Endothelial cell of umbilical vein (primary cell): ENCODE results near the gene KRTCAP2. TPM values are rescaled to one million over a fixed set of nuclear protein-coding genes. Genes with fewer than 3 reads are reported as not detected.
A peak's percentile ranks its signal among the peaks of the same experiment; 100 is the strongest.
"Not testable (repeated sequence)": the region's sequence is repeated elsewhere in the genome, so short reads cannot be mapped to it uniquely, and the experiment has no call there.

Experiments used
- Bru-seq: library from RNA; stranded (reverse); fragments of 400-500 nt; gene quantifications from one replicate; lab custom pipeline; 2021; lab: Mats Ljungman, UMichigan
- BruChase-seq, 2 experiments: library from RNA; stranded (reverse); fragments of 400-500 nt; gene quantifications; one replicate each; lab custom pipeline; 2021; lab: Mats Ljungman, UMichigan
- BruUV-seq: library from RNA; stranded (reverse); fragments of 400-500 nt; replicated peaks from 2 replicates; lab custom pipeline; 2021; lab: Mats Ljungman, UMichigan
- CTCF ChIA-PET: fragments of 300-600, 350-600 bp; sonication (Branson Sonifier 250); formaldehyde crosslinking; loops from one replicate; lab custom pipeline; 2021; ENCODE audit warnings: antibody characterized with exemption, inconsistent platforms; lab: Charles Lee
- POLR2A ChIA-PET: fragments of 300-600, 350-600 bp; sonication (Branson Sonifier 250); formaldehyde crosslinking; loops from one replicate; lab custom pipeline; 2021; ENCODE audit warnings: antibody characterized with exemption, inconsistent platforms; lab: Charles Lee
- DNase-seq: peaks from one replicate; pipeline ENCODE4 v3.0.0-alpha.2; 2011; ENCODE audit warnings: low read depth, low spot score
- FAIRE-seq: peaks from 2 replicates; lab custom pipeline; 2011; peaks lifted over from hg19 to GRCh38; lab: Jason Lieb, UNC
- H2AFZ ChIP-seq: 2 replicates; pipeline ENCODE4 v1.6.0; 2012; ENCODE audit warnings: low read depth, low read length, control low read depth, inconsistent platforms
- H3K27ac ChIP-seq: 2 replicates; pipeline ENCODE4 v1.5.1; 2011; ENCODE audit warnings: low read depth, mild to moderate bottlenecking, control low read depth, low read length, moderate library complexity; ENCODE audit not compliant: insufficient read depth
- H3K27me3 ChIP-seq, 2 experiments: 2 replicates each; pipeline versions ENCODE4 v1.6.0 to v1.6.1; 2011; ENCODE audit warnings: low read length in 2 of 2, mixed read lengths in 1 of 2; ENCODE audit not compliant: control insufficient read depth in 2 of 2, insufficient read depth in 2 of 2
- H3K36me3 ChIP-seq, 2 experiments: 2 replicates in 1 of 2; 3 replicates in 1 of 2; pipeline ENCODE4 v1.5.1; 2011; ENCODE audit warnings: low read length in 2 of 2, mild to moderate bottlenecking in 1 of 2, moderate library complexity in 1 of 2; ENCODE audit not compliant: control insufficient read depth in 2 of 2, insufficient read depth in 2 of 2; ENCODE audit errors: extremely low read depth in 1 of 2
- H3K4me1 ChIP-seq: 3 replicates; pipeline ENCODE4 v1.5.1; 2011; ENCODE audit warnings: mild to moderate bottlenecking, low read length; ENCODE audit not compliant: control insufficient read depth, insufficient read depth; ENCODE audit errors: extremely low read depth
- H3K4me2 ChIP-seq: 2 replicates; pipeline ENCODE4 v1.6.1; 2011; ENCODE audit warnings: low read length, control low read depth, mixed read lengths; ENCODE audit not compliant: insufficient read depth
- H3K4me3 ChIP-seq, 3 experiments: fragments of 200-600 bp in 1 of 3; sonication (generic), shearing (Covaris generic) in 1 of 3; replicated peaks in 1 of 3; 2 replicates each; pipeline ENCODE4 v1.5.1; 2011 to 2016; ENCODE audit warnings: control low read depth in 3 of 3, low read length in 3 of 3, mild to moderate bottlenecking in 2 of 3, inconsistent platforms in 1 of 3, low read depth in 1 of 3, moderate library complexity in 1 of 3; ENCODE audit not compliant: insufficient read depth in 1 of 3
- H3K79me2 ChIP-seq: 2 replicates; pipeline ENCODE4 v1.6.0; 2012; ENCODE audit warnings: low read length, inconsistent platforms; ENCODE audit not compliant: control insufficient read depth, insufficient read depth
- H3K9ac ChIP-seq: replicated peaks from 2 replicates; pipeline ENCODE3; 2011; ENCODE audit warnings: low read length, control low read depth; ENCODE audit not compliant: insufficient read depth; ENCODE audit errors: extremely low read depth
- H3K9me1 ChIP-seq: replicated peaks from 3 replicates; pipeline ENCODE4 v1.6.0; 2011; ENCODE audit warnings: mild to moderate bottlenecking, low read length; ENCODE audit not compliant: control insufficient read depth, insufficient read depth; ENCODE audit errors: extremely low read depth
- H3K9me3 ChIP-seq: replicated peaks from 2 replicates; pipeline ENCODE4 v1.5.1; 2012; ENCODE audit warnings: low read length, inconsistent platforms; ENCODE audit not compliant: control insufficient read depth, insufficient read depth
- H4K20me1 ChIP-seq: replicated peaks from 2 replicates; pipeline ENCODE3; 2011; ENCODE audit warnings: mild to moderate bottlenecking, low read length; ENCODE audit not compliant: control insufficient read depth, insufficient read depth; ENCODE audit errors: extremely low read depth
- CTCF ChIP-seq, 2 donors: IDR thresholded peaks; 1 replicate in 1 of 2; 2 replicates in 1 of 2; pipeline ENCODE4 v1.5.1; 2011; ENCODE audit warnings: low read length in 2 of 2, mild to moderate bottlenecking in 2 of 2, moderate library complexity in 2 of 2, control low read depth in 1 of 2, inconsistent platforms in 1 of 2, low read depth in 1 of 2; ENCODE audit not compliant: insufficient read depth in 1 of 2; ENCODE audit errors: extremely low read depth in 1 of 2
- EZH2 ChIP-seq: IDR thresholded peaks from 2 replicates; pipeline ENCODE4 v1.6.1; 2012; ENCODE audit warnings: borderline replicate concordance, low read depth, mild to moderate bottlenecking, moderate library complexity, low read length, inconsistent platforms; ENCODE audit not compliant: severe bottlenecking
- FOS ChIP-seq: IDR thresholded peaks from 2 replicates; pipeline ENCODE4 v1.6.1; 2011; ENCODE audit warnings: mild to moderate bottlenecking, low read length, moderate library complexity, borderline replicate concordance; ENCODE audit not compliant: insufficient read depth
- GATA2 ChIP-seq: IDR thresholded peaks from 2 replicates; pipeline ENCODE4 v1.7.0; 2011; ENCODE audit warnings: low read depth, mild to moderate bottlenecking, moderate library complexity, mixed read lengths, low read length; ENCODE audit not compliant: insufficient read length, insufficient read depth
- JUN ChIP-seq: IDR thresholded peaks from 2 replicates; pipeline ENCODE4 v1.6.1; 2011; ENCODE audit warnings: borderline replicate concordance, low read depth; ENCODE audit not compliant: insufficient read length, insufficient read depth
- MAX ChIP-seq: IDR thresholded peaks from 2 replicates; pipeline ENCODE4 v1.6.1; 2011; ENCODE audit not compliant: insufficient read depth, insufficient read length
- MYC ChIP-seq: IDR thresholded peaks from one replicate; pipeline ENCODE4 v1.6.1; 2011; ENCODE audit warnings: mild to moderate bottlenecking, low read depth, low read length
- POLR2A ChIP-seq: IDR thresholded peaks from 2 replicates; pipeline ENCODE4 v1.6.1; 2012; ENCODE audit warnings: low read depth, mild to moderate bottlenecking, control low read depth, low read length
- POLR2AphosphoS5 ChIP-seq: IDR thresholded peaks from 2 replicates; pipeline ENCODE4 v1.6.1; 2012; ENCODE audit warnings: low read depth, mild to moderate bottlenecking, control low read depth, low read length, moderate library complexity; ENCODE audit not compliant: insufficient read depth
- dilution Hi-C: fragments of 300-500 bp; cut with MboI; formaldehyde crosslinking; loops from one replicate; pipeline ENCODE4 v1.15.0; 2019; ENCODE audit warnings: low sequenced_read_pairs; ENCODE audit not compliant: extremely low pct_ligation_motif_present
- intact Hi-C: fragments of 100-400 bp; cut with micrococcal nuclease; formaldehyde crosslinking; loops from one replicate; pipeline ENCODE4 v1.10.0; 2022
- long read RNA-seq: library from polyadenylated mRNA; stranded (forward); transcript quantifications from one replicate; pipeline ENCODE4 v2.0.0, GENCODE V29; 2021
- polyA minus RNA-seq, 3 experiments: library from RNA; depleted of rRNA, polyadenylated mRNA; stranded (reverse); fragments of >200 nt; gene quantifications; 1 replicate in 1 of 3; 2 replicates in 2 of 3; pipeline ENCODE4 v1.2.3, GENCODE V29; 2011
- polyA plus RNA-seq, 4 experiments: library from polyadenylated mRNA; depleted of rRNA in 3 of 4; stranded (reverse) in 3 of 4; unstranded in 1 of 4; fragments of >200 nt; gene quantifications; 2 replicates each; pipeline versions ENCODE4 v1.2.1 to v1.2.3, GENCODE V29; 2011 to 2012; ENCODE audit warnings: missing spikeins in 1 of 4
- total RNA-seq: library from RNA; stranded (reverse); gene quantifications from 2 replicates; pipeline ENCODE4 v1.2.3, GENCODE V29; 2021

KRTCAP2 gene
- total RNA-seq (170 and 207 TPM in 2 replicates), polyA plus RNA-seq (362 and 409 TPM in 2 replicates), polyA minus RNA-seq (246 and 346 TPM in 2 replicates), Bru-seq, nascent RNA (percentile 81 among the genes with signal in this experiment), BruChase-seq, experiment 1, labeled RNA remaining after a 6-hour chase (percentile 96 among the genes with signal in this experiment), BruChase-seq, experiment 2, labeled RNA remaining after a 2-hour chase (percentile 84 among the genes with signal in this experiment)
- 298 and 301 TPM in 2 replicates for polyA plus RNA-seq (2011; cell fraction: cytosol; rRNA removed)
- 92.2 and 112 TPM in 2 replicates for polyA plus RNA-seq (2011; cell fraction: nucleus; rRNA removed)
- polyA plus RNA-seq (2012), result 200 and 222 TPM in 2 replicates
- 286 TPM for polyA minus RNA-seq (2011; cell fraction: cytosol; rRNA and poly(A)+ RNA removed)
- 38.0 and 44.5 TPM in 2 replicates for polyA minus RNA-seq (2011; cell fraction: nucleus; rRNA and poly(A)+ RNA removed)
- long read RNA-seq, transcript KRTCAP2-206 (4 exons, 785 nt), result minor isoform, 10 of 416 reads
- long read RNA-seq, transcript KRTCAP2-208 (5 exons, 598 nt), result minor isoform, 5 of 416 reads
- long read RNA-seq, transcript KRTCAP2-201 (5 exons, 552 nt), result major isoform, 375 of 416 reads
- long read RNA-seq, partial matches to known transcripts, result 6 of 416 reads
- long read RNA-seq, other reads (novel, unspliced or antisense), result 14 of 416 reads

GRCh38 chr1:155172732-155173477, at the start of gene KRTCAP2:
TSS of gene KRTCAP2 (minus strand) at chr1:155173304. CDS start at chr1:155173224, 80 bp downstream.
- no peaks in the 10 kb centered on the region for H3K9me3 ChIP-seq
- ChIA-PET POLR2A (interaction anchor here (0.5 to 1.3 kb wide), 4 partner anchors 21 to 81 kb away, joined by 3 to 8 read pairs (median 4); no protein-coding TSS in a partner anchor), CTCF (interaction anchor here (0.6 to 8.3 kb wide), 33 partner anchors 9 to 200 kb away, joined by 3 to 673 read pairs (median 5); partner anchors contain the start of genes ADAM15, EFNA3 and SLC50A1)
- H3K27me3 ChIP-seq, result no peaks in the 10 kb centered on the region
- no peaks in the 10 kb centered on the region for H4K20me1 ChIP-seq
- peak within 1 kb of the TSS; percentile 79 for H3K4me2 ChIP-seq
- peaks cover 11% of the 10 kb centered on the region for H3K4me1 ChIP-seq
- peak within 1 kb of the TSS; percentile 95 for H2AFZ ChIP-seq
- BruUV-seq, result TSS peak; percentile 77
- peaks cover 6 to 20% of the 10 kb centered on the region in 2 experiments for H3K36me3 ChIP-seq
- peak; percentile 93 for DNase-seq
- FAIRE-seq, result peak; percentile 97
- H3K27ac ChIP-seq, result peak within 1 kb of the TSS; percentile 76
- dilution Hi-C loops (no loop called here), intact Hi-C loops (loop anchor here (1.0 kb wide), 1 partner anchor 82 kb away; no protein-coding TSS in a partner anchor)
- H3K9me1 ChIP-seq, result no peaks in the 10 kb centered on the region
- no peak for TF ChIP-seq GATA2
- peak; percentile 19 for TF ChIP-seq MAX
- TF ChIP-seq CTCF (IDR thresholded peaks at IDR 0.05; ENCODE audit: extremely low read depth in 1 of 2, insufficient read depth in 1 of 2, low read depth in 1 of 2, low read length in 2 of 2), result peak; percentile 95 to 98
- peak; percentile 48 for TF ChIP-seq MYC
- TF ChIP-seq POLR2A, result peak; percentile 97
- TF ChIP-seq JUN, result no peak
- no peak for TF ChIP-seq EZH2
- TF ChIP-seq POLR2AphosphoS5, result peak; percentile 97
- no peak for TF ChIP-seq FOS
- H3K9ac ChIP-seq, result peak within 1 kb of the TSS; percentile 90
- peaks cover 16% of the 10 kb centered on the region for H3K79me2 ChIP-seq
- peak within 1 kb of the TSS; percentile 52 to 91 (median 63) for H3K4me3 ChIP-seq

- H2AFZ ChIP-seq, H3K9me1 ChIP-seq, H4K20me1 ChIP-seq, H3K27ac ChIP-seq, H3K9ac ChIP-seq, intact Hi-C loops, dilution Hi-C loops, H3K36me3 ChIP-seq, H3K79me2 ChIP-seq, H3K9me3 ChIP-seq, H3K4me2 ChIP-seq, BruUV-seq, POLR2A ChIA-PET, DNase-seq, H3K27me3 ChIP-seq, H3K4me3 ChIP-seq: not testable (repeated sequence)
- CTCF ChIA-PET, result interaction anchor here (1.7 kb wide), 2 partner anchors 13 to 47 kb away, joined by 3 to 9 read pairs; partner anchors contain the start of gene KRTCAP2
- peaks cover 12% of the 10 kb centered on the region for H3K4me1 ChIP-seq
- FAIRE-seq, result peak; percentile 44
Observed at GRCh38 chr1:155220211-155220965, 47.3 kb upstream of the KRTCAP2 start.
